Measurements from ENCODE around the gene GATAD2A.

The GATAD2A gene

DNA sequence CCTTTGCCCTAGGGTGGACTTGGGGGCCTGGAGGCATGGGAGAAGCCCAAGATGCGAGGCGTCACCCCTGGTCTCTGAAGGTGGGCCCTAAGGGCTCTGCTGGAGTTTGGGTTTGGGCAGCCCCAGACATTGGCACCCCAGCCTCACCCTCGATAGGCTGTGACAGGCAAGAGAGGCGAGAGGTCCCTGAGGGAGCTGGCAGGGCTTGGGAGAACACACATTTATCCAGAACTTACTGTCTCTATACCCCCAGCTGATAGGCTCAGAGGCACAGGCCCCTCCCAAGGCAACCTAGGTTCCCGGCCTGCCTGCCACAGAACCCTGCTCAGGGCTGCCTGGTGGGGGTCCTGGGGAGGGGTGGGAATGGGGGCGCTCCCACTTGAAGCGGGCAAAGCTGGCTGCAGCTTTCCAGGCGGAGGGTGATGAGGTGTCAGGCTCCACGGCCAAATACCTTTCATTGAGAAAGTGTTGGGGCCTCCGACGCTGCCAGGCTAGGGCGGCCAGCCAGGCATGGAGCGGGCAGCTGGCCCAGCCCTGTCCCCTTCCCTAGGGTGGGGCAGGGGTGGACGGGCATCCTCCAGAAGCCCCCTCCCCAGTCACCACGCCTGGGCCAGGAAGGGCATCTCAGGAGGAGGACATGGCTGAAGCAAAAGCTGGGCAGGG, 142.3 kb downstream of the GATAD2A start:
- no peak for DNase-seq (ENCODE audit: low spot score)

DNA sequence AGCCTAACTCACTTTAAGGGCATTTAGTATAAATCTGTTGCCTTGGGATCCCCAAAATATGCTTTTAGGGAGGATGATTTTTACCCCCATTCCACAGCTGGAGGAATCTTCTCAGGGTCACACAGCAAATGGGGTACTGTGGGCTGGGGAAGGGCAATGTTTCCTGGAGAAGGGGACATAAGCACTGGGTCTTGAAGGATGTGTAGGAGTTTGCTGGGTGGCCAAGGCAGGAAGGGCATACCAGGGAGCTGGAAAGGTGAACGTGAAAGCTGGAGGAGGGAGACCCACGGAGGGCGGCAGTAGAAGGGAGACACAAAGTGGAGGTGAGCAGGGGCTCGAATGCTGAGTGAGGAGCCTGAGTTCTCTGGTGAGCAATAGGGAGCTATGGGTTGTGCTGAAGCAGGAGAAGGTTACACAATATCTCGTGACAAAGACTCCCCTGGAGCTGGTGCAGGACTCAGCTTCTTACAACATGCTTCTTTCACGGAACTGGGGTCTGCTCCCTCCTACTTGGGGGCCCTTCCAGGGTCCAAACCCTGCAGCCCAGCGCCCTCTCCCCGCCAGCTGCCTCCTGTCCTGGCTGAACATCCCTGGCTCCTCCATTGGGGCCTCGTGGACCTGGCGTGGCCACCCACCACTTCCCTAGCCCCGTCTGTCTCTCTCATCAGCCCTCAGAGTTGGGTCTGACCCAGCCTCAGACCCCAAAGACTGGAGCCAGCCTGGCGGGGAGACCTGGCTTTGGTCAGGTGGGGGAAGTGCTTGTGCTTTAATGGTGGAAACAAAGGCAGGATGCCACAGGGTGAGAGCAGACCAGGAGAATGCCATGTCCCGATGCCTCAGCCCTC, 143.7 kb downstream of the GATAD2A start:
- DNase-seq (ENCODE audit: low spot score) = no peak

GRCh38 chr19:19549804-19550464, 144.5 kb downstream of the GATAD2A start:
- no peak for DNase-seq (ENCODE audit: low spot score)

DNA sequence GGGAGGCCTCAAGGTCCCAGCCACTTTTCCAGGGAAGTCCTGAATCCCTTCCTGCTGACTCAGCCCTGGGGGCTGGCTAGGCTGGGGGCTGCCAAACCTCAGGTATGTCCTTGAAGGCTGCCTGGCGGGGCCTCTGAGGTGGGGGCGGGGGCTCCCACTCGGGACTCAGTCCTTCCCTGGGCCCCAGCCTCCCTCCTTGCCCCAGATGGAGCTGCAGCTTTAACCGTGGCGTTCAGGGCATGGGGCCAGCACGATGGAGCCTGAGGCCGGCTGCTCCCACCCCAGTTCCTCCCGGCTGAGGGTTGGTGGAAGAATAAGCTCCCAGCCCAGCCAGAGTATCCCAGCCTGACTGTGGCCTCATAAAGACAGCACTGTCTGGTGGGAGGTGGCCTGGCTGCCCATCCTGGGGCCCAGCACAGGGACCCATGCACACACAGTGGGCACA, 145.0 kb downstream of the GATAD2A start:
- DNase-seq (ENCODE audit: low spot score) = peak; percentile 40

DNA sequence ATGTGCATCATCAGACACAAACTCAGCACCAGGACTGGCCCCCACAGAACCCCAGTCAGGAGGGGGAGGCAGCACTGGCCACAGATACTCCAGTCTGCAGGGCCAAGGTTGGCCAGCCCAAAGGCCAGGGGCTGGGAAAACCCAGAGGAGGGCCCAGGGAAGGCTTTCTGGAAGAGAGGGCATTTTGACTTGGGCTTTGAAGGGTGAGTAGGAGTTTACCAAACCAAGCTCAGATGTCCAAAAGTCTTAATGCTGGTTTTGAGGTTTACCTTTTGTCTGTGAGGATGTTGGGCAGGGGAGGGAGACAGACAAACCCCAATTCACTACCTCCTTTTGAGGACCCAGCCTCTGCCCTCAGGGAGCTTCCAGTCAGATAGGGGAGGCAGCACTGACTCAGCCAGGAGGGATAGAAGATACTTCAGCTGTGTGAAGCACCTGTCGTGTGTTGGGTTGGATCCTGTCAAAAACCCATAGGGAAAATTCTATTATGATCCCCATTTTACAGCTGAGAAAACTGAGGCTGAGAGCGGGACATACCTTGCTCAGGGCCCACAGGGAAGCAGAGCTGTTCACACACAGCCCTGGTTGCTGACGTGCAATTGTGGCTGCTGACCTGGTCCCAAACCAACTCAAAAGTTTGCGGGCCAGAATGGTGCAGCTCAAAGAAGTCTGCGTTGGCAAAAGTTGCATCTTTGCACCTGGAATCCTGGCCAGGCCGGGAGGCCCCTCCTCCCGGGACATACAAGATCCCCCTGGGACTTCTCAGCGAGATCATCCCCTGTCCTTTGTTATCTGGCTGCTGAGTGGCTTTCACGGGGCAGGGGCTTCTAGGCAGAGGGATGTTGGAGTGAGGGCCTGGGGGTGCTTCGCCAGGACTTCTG, 145.7 kb downstream of the GATAD2A start:
- no peak for DNase-seq (ENCODE audit: low spot score)

GRCh38 chr19:19551853-19552192, 146.3 kb downstream of the GATAD2A start:
- DNase-seq (ENCODE audit: low spot score) = peak; percentile 48

GRCh38 chr19:19552798-19553197, 147.3 kb downstream of the GATAD2A start:
- DNase-seq (ENCODE audit: low spot score) = peak; percentile 73

DNA sequence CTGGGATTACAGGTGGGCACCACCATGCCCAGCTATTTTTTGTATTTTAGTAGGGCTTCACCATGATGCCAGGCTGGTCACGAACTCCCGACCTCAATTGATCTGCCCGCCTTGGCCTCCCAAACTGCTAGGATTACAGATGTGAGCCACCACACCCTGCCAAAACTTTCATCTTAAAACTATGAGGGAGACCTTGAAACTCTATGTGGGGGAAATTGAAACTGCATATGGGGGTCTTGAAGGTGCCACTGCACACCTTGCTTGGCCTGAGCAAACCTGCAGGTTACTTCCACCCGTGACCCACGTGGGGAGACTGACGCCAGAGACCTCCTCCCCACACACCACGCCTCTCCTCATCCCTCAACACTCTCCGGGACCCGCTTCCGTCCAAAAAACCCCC, 148.2 kb downstream of the GATAD2A start:
- no peak for DNase-seq (ENCODE audit: low spot score)

- peak; percentile 74 for DNase-seq (ENCODE audit: low spot score)
These were observed 148.9 kb downstream of the GATAD2A start for GRCh38 chr19:19554074-19555023.

DNA sequence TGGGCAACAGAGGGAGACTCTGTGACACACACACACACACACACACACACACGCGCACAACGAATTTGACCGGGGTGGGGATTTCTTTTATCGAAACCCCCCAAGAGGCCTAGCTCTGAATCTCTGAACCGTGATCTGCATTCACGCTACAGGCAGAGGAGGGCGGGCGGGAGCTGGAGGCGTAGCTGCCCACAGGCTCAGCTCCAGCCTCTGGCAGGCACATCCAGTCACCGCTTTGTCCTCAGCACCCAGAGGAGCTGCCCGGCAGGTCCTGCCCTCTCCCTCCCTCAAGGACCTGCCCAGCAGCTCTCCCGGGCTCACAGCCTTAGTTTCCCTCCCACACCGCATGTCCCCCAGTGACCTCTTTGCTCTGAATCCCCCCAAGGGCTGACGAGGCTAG, 152.6 kb downstream of the GATAD2A start:
- DNase-seq (ENCODE audit: low spot score) = no peak

Data from AG08395 (cell line).